NCI-H748 (cell line): ENCODE measurements around the gene SSBP3.
"Not testable (repeated sequence)": the region's sequence is repeated elsewhere in the genome, so short reads cannot be mapped to it uniquely, and the experiment has no call there.

Experiments
- DNase-seq: peaks from one replicate; lab custom pipeline; 2025; ENCODE audit not compliant: unreplicated experiment; lab: John Stamatoyannopoulos, UW

SSBP3 gene

DNA sequence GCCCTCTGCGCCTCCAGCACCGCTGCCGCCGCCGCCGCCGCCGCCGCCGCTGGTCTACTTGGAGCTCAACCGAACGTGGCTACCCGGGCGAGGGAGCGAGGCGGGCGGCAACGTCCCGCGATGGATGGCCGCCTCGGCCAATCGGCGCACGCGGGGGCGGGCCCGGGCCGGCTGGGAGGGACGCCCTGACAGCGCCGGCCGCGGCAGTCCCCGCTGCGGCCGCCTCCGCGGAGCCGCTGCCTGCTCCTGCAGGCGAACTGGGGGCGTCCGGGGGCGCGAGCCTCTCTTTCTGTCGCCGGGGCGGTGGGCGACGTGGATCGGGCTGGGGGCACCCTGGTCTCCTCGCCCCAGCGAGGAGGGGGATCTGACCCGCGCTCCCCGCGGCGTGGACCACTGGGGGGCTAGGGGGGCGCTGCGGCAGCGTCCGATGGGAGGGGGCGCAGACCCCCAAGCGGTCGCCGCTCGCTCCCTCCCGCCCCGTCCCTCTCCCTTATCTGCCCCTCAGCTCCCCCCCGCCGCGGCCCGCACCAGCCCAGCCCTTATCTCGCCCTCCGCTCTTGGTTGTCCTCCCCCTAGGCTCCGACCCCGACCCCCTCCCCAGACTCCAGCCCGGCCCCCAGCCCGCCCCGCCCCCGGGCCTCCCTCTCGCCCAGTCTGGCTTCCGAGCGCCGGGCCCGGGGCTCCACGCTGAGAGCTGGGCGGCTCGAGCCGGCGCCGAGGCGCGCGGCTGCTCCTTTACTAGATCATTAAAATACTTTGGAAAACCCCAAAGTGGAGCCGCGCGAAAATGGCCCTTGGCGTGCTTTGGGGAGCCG, at the start of gene SSBP3:
TSS of gene SSBP3 (minus strand) at position 56 of the 815 bp plus-strand sequence.
- peak; percentile 96 for DNase-seq

DNA sequence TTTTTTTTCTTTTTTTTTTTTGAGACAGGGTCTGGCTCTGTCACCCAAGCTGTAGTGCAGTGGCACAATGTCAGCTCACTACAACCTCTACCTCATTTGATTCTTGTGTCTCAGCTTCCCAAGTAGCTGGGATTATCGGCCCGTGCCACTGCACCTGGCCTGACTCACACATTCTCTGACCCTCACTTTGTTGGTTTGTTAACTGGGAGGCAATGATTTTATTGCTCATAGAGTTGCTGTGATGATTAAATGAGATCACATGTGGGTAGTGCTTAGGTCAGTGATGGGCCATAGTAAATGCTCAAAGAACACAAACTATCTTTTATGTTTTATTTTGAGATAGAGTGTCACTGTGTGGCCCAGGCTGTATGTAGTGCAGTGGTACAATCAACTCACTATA, 47.3 kb upstream of the SSBP3 start:
- DNase-seq: no peak

DNA sequence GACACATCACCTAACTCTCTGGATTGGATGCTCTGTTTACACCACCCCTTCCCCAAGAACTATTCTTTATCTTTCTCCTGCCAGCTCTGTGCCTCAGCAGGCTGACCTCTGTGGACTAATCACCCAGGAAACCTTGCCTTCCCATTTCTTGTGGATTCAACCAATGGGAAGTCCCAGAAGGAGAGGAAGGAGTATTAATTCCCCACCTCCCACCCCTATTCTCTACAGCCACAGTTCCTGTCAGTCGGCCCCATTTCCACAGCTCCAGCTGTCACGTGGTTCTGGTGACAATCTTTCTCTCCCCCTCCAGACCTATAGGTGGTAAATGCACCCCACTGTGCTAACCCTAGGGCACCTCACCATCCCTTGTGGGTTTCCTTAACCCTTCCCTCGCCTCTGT, 46.8 kb upstream of the SSBP3 start:
- no peak for DNase-seq

DNA sequence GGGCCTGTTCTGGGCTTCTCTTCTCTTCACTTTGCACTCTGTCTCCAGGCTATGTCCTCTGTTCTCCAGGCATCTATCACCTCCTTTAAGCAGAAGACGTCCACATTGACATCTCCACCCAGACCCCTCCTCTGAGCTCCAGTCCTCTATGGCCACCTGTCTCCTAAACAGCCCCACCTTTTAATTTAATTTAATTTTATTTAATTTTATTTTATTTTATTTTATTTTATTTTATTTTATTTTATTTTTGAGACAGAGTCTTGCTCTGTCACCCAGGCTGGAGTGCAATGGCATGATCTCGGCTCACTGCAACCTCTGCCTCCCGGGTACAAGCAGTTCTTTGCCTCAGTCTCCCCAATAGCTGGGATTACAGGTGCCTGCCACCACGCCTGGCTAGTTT, 43.2 kb upstream of the SSBP3 start:
- DNase-seq: not testable (repeated sequence)

DNA sequence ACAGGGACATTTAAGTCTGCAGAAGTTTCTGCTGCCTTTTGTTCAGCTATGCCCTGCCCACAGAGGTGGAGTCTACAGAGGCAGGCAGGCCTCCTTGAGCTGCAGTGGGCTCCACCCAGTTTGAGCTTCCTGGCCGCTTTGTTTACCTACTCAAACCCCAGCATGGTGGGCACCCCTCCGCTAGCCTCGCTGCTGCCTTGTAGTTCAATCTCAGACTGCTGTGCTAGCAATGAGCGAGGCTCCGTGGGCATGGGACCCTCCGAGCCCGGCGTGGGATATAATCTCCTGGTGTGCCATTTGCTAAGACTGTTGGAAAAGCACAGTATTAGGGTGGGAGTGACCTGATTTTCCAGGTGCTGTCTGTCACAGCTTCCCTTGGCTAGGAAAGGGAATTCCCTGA, 42.6 kb upstream of the SSBP3 start:
- not testable (repeated sequence) for DNase-seq

DNA sequence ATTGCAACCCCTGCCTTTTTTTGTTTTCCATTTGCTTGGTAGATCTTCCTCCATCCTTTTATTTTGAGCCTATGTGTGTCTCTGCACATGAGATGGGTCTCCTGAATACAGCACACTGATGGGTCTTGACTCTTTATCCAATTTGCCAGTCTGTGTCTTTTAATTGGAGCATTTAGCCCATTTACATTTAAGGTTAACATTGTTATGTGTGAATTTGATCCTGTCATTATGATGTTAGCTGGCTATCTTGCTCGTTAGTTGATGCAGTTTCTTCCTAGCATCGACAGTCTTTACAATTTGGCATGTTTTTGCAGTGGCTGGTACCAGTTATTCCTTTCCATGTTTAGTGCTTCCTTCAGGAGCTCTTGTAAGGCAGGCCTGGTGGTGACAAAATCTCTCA, 40.9 kb upstream of the SSBP3 start:
- DNase-seq: not testable (repeated sequence)

DNA sequence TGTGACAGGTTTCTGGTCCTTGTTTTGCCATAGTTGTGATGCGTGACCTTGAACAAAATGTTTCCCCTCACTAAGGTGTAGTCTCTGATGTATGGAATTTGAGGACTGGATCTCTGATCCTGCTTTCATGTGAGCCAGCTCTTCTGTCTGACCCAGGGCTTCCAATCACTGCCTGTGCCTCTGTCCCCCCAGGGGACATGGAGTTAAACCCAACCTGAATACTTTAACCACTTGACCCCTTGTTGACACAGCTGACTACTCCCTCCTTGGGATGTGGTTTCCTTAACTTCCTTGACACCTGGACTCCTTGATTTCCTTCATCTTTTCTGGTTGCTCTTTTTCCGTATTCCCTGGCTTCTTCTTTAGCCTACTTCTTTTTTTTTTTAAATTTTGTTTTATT, 36.0 kb upstream of the SSBP3 start:
- DNase-seq: no peak

DNA sequence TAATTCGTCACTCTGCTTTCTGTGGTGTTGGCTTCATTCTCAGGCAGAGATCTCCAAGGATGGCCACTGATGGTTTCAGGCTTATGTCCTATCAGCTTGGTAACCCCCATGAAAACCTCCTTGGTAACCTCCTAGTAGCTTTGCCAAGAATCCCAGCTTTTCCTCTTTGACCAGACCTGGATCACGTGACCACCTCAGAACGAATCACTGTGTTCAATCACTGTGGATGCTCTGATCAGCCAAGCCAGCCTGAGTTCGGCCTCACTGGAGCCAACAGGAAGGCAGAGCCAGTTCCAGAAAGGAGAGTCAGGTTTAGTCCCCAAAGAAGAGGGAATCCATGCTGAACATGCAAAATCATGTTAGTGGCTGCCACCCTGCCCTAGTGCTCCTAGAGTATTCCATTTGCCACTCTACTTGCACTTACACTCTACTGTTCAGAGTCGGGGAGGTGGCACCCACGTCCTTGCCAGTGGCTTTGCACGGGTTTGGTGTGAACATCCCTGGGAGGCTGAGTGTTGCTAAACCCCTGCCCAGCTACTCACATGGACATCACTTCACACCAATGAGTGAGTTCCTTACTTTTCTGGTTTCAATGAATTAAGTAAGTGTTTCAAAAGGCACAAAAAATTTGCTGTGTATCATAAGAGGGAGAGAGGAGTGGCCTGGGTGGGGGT, 33.5 kb upstream of the SSBP3 start:
- no peak for DNase-seq

DNA sequence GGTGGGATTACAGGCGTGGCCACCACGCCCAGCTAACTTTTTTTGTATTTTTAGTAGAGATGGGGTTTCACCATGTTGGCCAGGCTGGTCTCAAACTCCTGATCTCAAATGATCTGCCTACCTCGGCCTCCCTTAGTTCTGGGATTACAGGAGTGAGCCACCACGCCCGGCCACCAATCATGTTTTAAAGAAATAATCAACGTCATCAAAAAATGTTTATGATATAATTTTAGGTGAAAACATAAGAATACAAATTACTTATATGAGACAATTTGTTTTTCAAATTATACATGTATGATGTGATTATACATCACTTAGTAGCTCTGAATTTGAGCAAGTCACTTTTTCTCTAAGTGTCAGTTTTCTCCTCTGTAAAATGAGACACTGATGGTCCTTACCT, 31.6 kb upstream of the SSBP3 start:
- DNase-seq: no peak

DNA sequence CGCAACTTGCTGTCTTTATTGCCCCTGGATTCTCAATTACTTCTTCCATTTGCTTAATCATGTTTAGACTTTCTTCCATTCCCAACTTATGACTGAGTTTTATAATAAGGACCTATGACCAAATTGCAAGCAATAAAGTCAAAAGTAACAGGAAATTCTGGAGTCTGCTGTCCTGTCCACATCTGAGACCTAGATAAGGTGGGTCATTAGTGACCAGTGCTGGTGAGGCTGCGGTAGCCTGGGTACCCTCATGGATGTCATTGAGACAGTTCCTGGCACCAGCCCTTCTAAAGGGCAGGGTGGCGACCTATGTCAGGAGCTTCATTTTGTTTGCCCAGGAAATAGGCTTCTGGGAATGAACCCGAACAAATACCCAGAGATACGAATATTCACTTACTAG, 30.6 kb upstream of the SSBP3 start:
- no peak for DNase-seq

DNA sequence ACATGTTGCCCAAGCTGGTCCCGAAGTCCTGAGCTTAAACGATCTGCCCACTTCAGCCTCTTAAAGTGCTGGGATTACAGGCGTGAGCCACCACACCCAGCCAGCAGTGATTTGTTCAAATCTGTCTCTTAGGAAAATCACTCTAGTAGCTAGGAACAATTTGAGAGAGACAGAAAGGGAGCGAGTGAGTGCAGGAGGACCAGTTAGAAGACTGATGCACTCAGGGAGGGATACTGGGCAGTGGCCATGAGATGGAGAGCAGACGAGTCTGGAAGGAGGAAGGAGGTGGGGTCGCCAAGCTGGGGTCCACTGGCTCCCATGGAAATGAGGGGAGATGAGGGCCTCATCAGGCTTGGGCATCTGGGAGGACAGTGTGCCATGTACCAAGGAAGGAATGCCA, 23.6 kb upstream of the SSBP3 start:
- DNase-seq: no peak

DNA sequence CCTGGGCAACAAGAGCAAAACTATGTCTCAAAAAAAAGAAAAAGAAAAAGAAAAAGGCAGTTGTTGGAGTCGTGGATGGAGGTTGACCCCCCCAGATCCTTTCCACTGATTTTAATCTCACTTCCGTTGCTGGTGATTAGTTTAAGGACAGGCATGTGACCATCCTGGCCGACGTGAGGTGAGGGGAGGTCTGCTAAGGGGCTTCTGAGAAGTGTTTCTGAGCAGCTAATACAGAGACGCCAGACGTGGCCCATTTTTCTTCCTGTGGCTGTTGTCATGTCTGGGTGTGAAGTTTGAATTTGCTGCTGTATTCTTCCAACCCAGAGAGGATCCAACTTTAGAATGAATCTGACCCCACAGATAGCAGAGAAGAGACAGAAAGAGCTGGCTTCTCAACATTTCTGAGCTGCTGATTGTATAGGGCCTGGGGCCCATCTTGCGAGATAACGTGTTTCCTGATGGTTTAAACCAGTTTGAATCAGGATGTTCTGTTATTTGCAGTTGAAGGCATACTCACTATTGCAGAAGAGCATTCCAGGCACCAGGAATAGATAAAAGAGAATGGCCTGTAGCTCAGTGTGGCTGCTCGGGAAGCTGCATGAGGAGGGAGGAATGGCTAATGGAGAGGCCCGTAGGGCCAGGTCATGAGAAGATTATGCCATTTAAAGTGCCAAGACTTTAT, 22.8 kb upstream of the SSBP3 start:
- DNase-seq: no peak

DNA sequence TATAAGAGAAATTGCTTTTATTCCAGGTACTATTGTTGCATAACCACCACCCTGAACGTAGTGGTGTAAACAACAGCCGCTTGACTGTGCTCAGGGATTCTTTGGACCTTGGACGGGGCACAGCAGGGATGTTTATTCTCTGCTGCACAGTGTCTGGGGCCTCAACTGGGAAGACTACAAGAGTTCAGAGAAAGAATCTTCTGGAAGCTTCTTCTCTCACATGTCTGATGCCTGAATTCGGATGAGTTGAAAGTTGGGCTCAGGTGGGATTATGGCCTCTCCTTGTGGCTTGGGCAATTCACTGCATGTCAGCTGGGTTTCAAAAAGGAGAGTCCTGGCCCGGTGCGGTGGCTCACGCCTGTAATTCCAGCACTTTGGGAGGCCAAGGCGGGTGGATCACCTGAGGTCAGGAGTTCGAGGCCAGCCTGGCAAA, 19.0 kb upstream of the SSBP3 start:
- DNase-seq: no peak

DNA sequence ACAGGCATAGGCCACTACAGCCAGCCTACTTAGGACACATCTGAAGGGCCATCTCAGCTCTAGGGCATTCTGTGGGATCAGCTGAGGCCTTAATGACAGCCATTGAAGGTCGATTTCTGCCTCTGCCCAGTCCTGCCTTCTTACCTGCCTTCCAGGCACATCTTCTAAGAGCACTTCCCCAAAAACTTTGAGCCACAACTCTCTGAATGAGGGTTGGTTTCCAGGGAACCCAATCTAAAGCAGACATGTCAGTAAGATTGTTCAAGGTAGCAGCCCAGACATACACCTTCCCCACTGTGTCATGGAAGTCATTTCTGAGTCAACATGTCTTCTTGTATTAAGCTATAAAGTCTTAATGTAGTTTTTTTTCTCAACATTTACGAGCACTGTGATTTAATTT, 18.2 kb upstream of the SSBP3 start:
- DNase-seq: no peak

DNA sequence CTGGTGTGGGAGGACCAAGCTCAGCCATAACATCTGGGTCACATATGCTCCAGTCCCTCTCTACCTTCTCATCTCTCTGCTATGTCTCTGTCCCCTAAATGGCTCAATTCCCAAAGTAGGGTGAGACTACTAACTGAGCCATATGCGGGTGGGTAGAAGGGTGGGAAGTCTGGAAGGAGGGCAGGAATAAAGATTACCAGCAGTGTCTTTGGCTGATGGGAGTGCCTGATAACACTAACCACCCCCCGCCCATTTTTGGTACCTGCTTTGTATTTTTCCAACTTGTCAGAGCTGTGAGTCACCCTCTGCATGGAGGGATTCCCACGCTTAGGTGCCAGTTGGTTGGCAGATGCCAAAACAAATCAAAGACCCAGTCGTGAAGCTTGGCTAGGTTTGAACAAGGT, 14.9 kb upstream of the SSBP3 start:
- DNase-seq: no peak

DNA sequence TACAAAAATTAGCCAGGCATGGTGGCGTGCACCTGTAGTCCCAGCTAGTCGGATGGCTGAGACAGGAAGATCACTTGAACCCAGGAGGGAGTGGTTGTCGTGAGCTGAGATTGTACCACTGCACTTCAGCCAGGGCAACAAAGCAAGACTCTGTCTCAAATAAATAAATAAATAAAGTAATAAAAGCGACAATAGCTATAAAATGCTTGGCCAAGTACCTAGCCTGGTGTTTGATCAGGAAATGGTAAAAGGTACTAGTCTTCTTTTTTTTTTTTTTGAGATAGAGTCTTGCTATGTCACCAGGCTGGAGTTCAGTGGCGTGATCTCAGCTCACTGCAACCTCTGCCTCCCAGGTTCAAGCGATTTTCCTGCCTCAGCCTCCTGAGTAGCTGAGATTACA, 12.4 kb upstream of the SSBP3 start:
- DNase-seq: not testable (repeated sequence)

DNA sequence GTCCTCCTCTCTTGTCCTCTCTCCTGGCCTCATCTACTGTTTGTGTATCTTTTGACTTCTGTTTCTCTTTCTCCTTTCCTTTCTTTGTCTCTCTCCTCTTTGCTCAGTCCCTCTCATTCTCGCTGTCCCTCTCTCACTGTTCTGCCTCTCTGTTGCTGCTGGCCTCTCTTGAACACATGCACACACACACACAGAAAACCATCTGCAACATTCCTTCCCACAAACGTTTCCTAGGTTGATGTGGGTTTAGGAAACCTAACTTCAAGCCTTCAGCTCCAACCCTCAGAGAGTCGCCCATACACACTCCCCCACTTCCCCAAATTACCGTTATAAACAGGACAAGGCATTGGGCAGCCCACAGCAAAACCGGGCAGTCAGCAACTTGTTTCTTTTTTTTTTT, 10.9 kb upstream of the SSBP3 start:
- DNase-seq: no peak

DNA sequence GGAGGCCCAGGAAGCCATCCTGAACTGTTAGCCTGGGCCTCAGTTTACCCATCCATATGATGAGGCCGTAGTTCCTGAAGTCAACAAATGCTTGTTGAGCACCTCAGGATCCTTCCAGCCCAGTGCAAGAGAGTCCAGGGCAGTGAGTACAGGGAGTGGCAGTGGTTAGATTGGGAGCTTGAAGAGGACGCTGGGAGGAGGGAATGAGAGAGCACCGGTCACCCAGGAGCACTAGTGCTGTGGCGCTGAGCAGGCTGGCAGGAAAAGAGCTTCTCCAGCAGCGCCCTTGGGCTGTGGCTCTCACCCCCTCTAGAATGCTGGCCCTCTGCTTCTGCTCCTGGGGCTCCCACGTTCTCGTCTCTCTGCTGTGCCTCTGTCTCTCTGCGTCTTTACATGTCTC, 10.2 kb upstream of the SSBP3 start:
- DNase-seq: no peak

DNA sequence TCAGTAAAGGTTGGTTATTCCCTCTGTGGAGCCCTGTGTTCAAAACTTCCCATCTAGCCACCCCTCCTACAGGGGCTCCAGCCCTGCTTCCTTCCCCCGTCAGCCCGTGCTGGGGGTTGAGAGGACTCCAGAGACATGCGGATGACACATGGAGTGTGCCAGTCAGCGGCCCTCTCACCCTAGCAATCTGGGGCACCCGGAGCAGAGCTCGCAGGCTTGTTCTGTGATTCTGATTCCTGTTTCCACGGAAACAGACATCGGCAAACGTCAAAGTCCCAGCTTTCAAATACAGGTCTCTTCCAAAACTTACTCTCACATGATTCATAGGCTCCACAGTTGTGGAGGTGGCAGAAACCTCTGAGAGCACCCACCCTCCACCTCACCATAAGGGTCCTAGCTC, 9.8 kb upstream of the SSBP3 start:
- DNase-seq: no peak

DNA sequence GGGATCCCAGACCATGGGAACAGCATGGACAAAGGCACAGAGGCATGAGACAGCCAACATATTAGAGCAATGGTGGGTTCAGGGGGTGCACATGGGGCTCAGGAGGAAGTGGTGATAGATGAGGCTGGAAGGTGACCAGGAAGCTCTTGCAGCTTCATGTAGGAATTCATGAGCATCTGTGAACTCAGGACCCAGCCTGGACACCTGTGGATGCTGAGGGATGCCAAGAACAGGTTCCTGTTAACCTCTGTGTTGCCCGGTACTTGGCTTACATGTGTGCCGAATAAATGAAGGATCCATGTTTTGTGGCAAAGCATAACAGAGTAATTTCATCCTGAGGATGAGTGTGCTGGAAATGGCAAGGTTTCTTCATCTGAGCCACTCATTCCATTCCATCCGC, 9.3 kb upstream of the SSBP3 start:
- DNase-seq: no peak

DNA sequence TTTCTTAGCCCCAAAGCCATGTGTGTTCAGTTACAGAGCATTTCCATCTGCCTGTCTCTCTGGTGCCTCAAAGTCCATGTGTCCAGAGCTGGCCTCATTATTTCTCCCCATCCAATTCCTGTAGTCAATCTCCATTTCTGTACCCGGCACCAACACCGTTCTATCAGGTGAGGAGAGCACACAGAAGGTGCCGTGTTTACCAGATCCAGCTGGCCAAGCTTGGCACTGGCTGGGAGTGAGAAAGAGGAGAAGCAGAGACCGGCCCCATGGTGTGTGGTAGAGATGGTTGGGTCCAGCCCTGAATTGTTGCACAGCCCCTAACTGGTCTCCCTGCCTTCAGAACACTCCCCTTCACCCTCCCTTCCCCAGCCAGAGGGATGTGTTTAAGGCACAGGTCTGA, 7.5 kb upstream of the SSBP3 start:
- DNase-seq: no peak

DNA sequence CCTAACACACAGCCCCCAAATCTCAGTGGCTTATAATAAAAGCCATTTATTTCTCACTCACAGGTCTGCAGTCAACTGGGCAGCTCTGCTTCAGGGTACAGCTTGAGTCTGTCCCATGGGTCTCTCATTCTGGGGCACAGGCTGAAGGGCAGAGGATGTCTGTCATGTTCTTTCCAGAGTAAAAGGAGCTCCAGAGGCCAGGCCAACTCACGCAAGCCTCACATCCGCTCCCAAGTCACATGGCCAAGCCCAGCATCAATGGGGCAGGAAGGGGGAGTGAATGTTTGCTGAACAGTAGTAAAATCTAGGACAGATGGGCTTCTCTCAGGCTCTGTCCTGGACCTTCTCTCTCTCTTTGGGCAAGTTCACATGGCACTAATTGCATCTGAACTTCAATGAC, 7.1 kb upstream of the SSBP3 start:
- DNase-seq: peak; percentile 16
